ENCODE measurements around the gene ABAT. TPM values are rescaled to one million over a fixed set of nuclear protein-coding genes. Genes with fewer than 3 reads are reported as not detected.

The ABAT gene
- total and polyA plus RNA-seq, 2 donors (not counting 1 experiment from before 2014, with no cell fraction given) = 6.2 to 14.3 TPM

DNA sequence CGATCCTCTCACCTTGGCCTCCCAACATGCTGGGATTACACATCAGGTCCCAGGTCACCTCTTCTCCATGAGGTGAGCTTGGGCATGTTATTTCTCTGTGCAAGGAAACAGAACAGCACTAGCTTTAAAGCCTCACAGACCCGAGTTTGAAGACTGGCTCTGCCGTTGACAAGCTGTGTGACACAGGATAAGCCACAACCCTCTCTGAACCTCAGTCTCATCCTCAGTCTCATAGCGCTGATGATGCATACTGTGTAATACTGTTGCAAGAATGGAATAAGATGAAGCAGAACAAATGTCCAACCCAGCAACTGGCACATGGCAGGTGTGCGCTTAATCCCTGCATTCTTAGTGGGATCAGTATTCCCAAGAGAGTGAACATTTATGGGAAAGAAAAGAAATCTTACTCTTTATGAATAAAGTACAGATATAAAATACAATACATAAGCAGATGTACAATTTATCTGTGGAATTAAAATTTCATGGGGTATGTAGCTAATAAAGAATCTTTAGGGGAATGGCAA lies 43.5 kb downstream of the ABAT start:
- no peaks in the 10 kb centered on the region for H3K4me1 Mint-ChIP-seq
- Histone ChIP-seq H4K20me1 (ENCODE audit: control insufficient read depth, insufficient read depth, low read length, poor library complexity, severe bottlenecking) (no peaks in the 10 kb centered on the region), H3K4me2 (replicated peaks; ENCODE audit: low read depth, low read length, poor library complexity, severe bottlenecking) (no peak overlapping the region), H3K79me2 (ENCODE audit: control insufficient read depth, insufficient read depth, low read length) (no peaks in the 10 kb centered on the region), H3K36me3 (replicated peaks in 1 of 2; ENCODE audit: control extremely low read depth in 1 of 2, control insufficient read depth in 1 of 2, extremely low read depth in 1 of 2, insufficient read depth in 2 of 2, low read length in 1 of 2) (peaks cover 0 to 8% of the 10 kb centered on the region in 2 experiments), H3K9me3 (ENCODE audit: control extremely low read depth in 1 of 3, control insufficient read depth in 2 of 3, insufficient read depth in 1 of 3, low read length in 2 of 3) (peaks cover 4 to 14% (median 6%) of the 10 kb centered on the region in 3 donors), H3K4me3 (ENCODE audit: control extremely low read depth in 1 of 5, extremely low read depth in 1 of 5, insufficient read depth in 1 of 5, low read depth in 2 of 5, low read length in 4 of 5) (no peak overlapping the region), H3K4me1 (ENCODE audit: control insufficient read depth in 2 of 2, insufficient read depth in 2 of 2, low read length in 2 of 2) (peaks cover 0 to 26% of the 10 kb centered on the region in 2 donors), H2AFZ (ENCODE audit: insufficient read depth, low read depth, low read length, poor library complexity, severe bottlenecking) (no peak overlapping the region), H3K27me3 (replicated peaks in 1 of 4; ENCODE audit: control extremely low read depth in 1 of 4, control insufficient read depth in 3 of 4, insufficient read depth in 4 of 4, low read length in 3 of 4) (no peaks in the 10 kb centered on the region), H3K27ac (ENCODE audit: low read length in 2 of 2) (no peak overlapping the region), H3K9ac (ENCODE audit: low read length) (no peak overlapping the region)
- ATAC-seq (ENCODE audit: low read depth) (no peak), DNase-seq (no peak)
- ChIA-PET CTCF (no interaction called here), POLR2A (no interaction called here)
- no peaks in the 10 kb centered on the region for H3K27me3 Mint-ChIP-seq
- WGBS (ENCODE audit: insufficient coverage) = 100% methylated on average over 3 of the region's 5 CpGs
- no peak for TF ChIP-seq EZH2 (IDR thresholded peaks at IDR 0.05; ENCODE audit: borderline replicate concordance, insufficient read depth, low read depth, low read length, poor library complexity, severe bottlenecking)
- TF ChIP-seq, protein P1, sequence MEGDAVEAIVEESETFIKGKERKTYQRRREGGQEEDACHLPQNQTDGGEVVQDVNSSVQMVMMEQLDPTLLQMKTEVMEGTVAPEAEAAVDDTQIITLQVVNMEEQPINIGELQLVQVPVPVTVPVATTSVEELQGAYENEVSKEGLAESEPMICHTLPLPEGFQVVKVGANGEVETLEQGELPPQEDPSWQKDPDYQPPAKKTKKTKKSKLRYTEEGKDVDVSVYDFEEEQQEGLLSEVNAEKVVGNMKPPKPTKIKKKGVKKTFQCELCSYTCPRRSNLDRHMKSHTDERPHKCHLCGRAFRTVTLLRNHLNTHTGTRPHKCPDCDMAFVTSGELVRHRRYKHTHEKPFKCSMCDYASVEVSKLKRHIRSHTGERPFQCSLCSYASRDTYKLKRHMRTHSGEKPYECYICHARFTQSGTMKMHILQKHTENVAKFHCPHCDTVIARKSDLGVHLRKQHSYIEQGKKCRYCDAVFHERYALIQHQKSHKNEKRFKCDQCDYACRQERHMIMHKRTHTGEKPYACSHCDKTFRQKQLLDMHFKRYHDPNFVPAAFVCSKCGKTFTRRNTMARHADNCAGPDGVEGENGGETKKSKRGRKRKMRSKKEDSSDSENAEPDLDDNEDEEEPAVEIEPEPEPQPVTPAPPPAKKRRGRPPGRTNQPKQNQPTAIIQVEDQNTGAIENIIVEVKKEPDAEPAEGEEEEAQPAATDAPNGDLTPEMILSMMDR (IDR thresholded peaks at IDR 0.05) = no peak
- no peaks in the 10 kb centered on the region for H3K9me3 Mint-ChIP-seq (ENCODE audit: insufficient read depth)
- no peak overlapping the region for H3K4me3 Mint-ChIP-seq
- H3K27ac Mint-ChIP-seq = no peak overlapping the region
- intact Hi-C loops (cut with micrococcal nuclease) = no loop called here

DNA sequence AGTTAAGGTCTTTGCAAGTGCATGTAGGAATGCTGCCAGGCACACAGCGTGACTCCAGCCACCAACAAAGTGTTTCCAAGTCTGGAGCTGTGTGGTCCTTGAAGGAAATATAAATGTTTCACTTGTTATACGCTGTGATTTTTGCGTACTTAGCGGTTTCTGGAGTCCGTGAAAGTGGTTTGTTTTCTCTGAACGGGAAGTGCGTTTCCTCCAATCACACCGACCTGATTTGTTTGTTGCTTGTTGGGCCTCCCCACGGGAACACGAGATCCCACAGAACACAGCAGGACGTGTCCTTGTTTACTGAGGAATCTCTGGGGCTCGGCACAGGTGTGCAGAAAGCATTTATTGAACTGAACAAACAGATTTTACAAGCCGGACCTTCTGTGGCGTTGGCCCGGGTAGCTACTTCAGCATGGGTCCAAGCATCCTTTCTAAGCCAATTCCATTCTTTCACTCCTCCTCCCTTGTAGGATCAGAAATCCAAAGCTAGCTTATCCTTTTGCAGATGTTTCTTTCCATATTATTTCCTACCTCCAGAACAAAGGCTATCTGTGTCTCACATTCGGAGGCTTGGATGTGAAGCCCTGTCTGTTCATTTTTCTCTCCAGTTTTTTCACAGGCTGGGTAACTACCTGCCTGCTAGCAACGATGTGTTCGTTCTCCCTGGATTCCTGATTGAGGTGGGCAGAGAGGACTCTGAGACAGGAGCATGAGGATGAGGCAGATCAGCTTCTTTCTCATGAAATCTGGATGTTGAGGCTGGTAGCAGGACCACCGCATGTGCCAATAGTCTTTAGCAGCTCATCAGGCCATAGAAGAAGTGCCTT lies 44.6 kb downstream of the ABAT start:
- no peaks in the 10 kb centered on the region for H3K79me2 ChIP-seq (ENCODE audit: control insufficient read depth, insufficient read depth, low read length)
- Mint-ChIP-seq H3K27me3 (no peaks in the 10 kb centered on the region), H3K4me1 (peaks cover 3% of the 10 kb centered on the region), H3K4me3 (no peak overlapping the region), H3K9me3 (ENCODE audit: insufficient read depth) (no peaks in the 10 kb centered on the region), H3K27ac (no peak overlapping the region)
- ChIA-PET CTCF (interaction anchor here (0.7 kb wide), 1 partner anchor 136 kb away, joined by 3 read pairs; no protein-coding TSS in a partner anchor), POLR2A (no interaction called here)
- H4K20me1 ChIP-seq (ENCODE audit: control insufficient read depth, insufficient read depth, low read length, poor library complexity, severe bottlenecking) = no peaks in the 10 kb centered on the region
- peaks cover 0 to 8% of the 10 kb centered on the region in 2 experiments for H3K36me3 ChIP-seq (replicated peaks in 1 of 2; ENCODE audit: control extremely low read depth in 1 of 2, control insufficient read depth in 1 of 2, extremely low read depth in 1 of 2, insufficient read depth in 2 of 2, low read length in 1 of 2)
- no peak overlapping the region for H3K9ac ChIP-seq (ENCODE audit: low read length)
- peaks cover 0 to 26% of the 10 kb centered on the region in 2 donors for H3K4me1 ChIP-seq (ENCODE audit: control insufficient read depth in 2 of 2, insufficient read depth in 2 of 2, low read length in 2 of 2)
- no peak overlapping the region for H3K4me3 ChIP-seq (ENCODE audit: control extremely low read depth in 1 of 5, extremely low read depth in 1 of 5, insufficient read depth in 1 of 5, low read depth in 2 of 5, low read length in 4 of 5)
- TF ChIP-seq EZH2 (IDR thresholded peaks at IDR 0.05; ENCODE audit: borderline replicate concordance, insufficient read depth, low read depth, low read length, poor library complexity, severe bottlenecking) = no peak
- TF ChIP-seq, protein P1 (IDR thresholded peaks at IDR 0.05) = no peak
- H2AFZ ChIP-seq (ENCODE audit: insufficient read depth, low read depth, low read length, poor library complexity, severe bottlenecking) = no peak overlapping the region
- no peaks in the 10 kb centered on the region for H3K27me3 ChIP-seq (replicated peaks in 1 of 4; ENCODE audit: control extremely low read depth in 1 of 4, control insufficient read depth in 3 of 4, insufficient read depth in 4 of 4, low read length in 3 of 4)
- H3K9me3 ChIP-seq (ENCODE audit: control extremely low read depth in 1 of 3, control insufficient read depth in 2 of 3, insufficient read depth in 1 of 3, low read length in 2 of 3) = peaks cover 4 to 14% (median 6%) of the 10 kb centered on the region in 3 donors
- intact Hi-C loops (cut with micrococcal nuclease) = no loop called here
- H3K27ac ChIP-seq (ENCODE audit: low read length in 2 of 2) = no peak overlapping the region
- no peak overlapping the region for H3K4me2 ChIP-seq (replicated peaks; ENCODE audit: low read depth, low read length, poor library complexity, severe bottlenecking)
- DNase-seq (no peak), ATAC-seq (ENCODE audit: low read depth) (no peak)
- WGBS (ENCODE audit: insufficient coverage) = 95% methylated on average over 16 of the region's 19 CpGs

Measured in B cell (primary cell).